Purkinje cell (primary cell): ENCODE data around the gene CD151. TPM values are rescaled to one million over a fixed set of nuclear protein-coding genes. Genes with fewer than 3 reads are reported as not detected.

Experiments used
- polyA plus RNA-seq: library from polyadenylated mRNA; unstranded; fragments of >200 nt; fragmentation: Nextera tagmentation; gene quantifications from 2 replicates; pipeline ENCODE4 v1.2.1, GENCODE V29; 2014

CD151 gene
- 6.6 and 8.6 TPM in 2 replicates for polyA plus RNA-seq

GRCh38 chr11:832529-833113, at the start of gene CD151:
TSS of gene CD151 (plus strand) at chr11:832952. CDS start at chr11:836070, 3,118 bp downstream.

GRCh38 chr11:789943-790342, 42.8 kb upstream of the CD151 start, which contains the start of gene CEND1:
TSS of gene CEND1 (minus strand) at chr11:790090. CDS start at chr11:788576, 1,514 bp downstream.

DNA sequence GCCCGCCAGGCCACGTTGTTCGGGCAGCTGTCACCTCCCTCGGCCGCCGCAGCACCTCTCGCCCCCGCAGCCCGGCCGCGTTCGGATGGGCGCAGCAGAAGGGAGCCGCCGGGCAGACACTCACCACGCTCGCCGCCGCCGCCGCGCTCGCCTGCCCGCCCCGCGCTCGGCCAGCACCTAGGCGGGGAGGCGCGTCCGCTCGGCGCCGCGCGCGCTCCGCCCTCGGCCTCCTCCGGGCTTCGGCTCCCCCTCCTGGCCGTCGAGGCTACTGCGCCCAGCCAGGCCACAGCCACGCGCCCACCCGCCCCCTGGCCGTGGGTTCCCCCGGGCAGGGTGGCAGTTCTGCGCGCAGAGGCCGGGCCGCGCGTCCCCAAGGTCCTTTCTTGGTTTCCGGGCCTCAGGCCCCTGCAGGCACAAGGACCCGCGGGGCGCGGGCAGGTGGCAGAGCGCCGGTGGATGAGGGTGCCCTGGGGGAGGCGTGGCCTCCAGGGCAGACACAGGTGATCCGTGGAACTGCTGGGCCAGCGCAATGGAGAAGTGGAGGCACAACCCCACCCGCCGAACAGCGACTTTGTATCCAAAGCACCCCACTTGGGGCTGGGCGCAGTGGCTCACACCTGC, 34.5 kb upstream of the CD151 start, which contains the start of gene SLC25A22:
SLC25A22 (minus strand) TSS at position 189 of the 621 bp plus-strand sequence. CDS start 3,275 bp downstream, outside the sequence.

GRCh38 chr11:809287-810039, 23.3 kb upstream of the CD151 start, which contains the start of gene RPLP2:
TSS of gene RPLP2 (plus strand) at chr11:809967. CDS start at chr11:810235, 268 bp downstream.

DNA sequence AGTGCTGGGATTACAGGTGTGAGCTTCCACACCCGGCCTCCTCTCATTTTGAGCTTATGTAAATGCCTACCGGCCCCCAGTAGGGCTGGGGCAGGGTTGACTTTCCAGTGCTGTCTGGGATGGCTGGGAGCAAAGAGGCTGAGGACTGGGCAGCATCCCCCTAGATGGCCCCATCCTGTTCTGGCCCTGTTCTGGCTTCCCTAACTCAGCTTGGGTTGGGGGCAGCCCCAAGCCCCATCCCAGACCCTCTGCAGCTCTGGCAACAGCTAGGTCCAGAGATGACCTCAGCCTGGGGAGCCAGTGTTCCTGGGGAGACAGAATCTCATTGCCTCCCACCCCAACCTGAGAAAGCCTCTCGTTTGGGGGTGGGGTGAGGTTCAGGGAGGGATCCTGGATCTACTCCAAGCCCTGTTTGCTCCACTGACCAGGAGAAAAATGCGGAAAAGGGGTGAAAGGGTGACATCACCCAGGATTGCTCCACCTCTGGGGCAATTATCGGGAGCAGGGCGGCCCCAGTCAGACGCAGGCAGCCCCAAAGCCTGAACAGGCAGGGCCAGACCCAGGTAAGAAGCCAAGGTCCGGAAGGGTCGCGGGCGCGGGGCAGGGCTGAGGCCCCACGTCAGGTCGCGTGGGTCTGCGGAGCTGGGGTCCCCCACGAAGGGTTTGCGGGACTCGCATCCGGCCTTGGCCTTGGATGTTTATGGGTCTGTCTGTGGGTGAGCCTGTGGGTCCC, 14.2 kb upstream of the CD151 start, which contains the start of gene PNPLA2:
PNPLA2 (plus strand) TSS at position 519 of the 733 bp plus-strand sequence. CDS start 805 bp downstream, outside the sequence.

DNA sequence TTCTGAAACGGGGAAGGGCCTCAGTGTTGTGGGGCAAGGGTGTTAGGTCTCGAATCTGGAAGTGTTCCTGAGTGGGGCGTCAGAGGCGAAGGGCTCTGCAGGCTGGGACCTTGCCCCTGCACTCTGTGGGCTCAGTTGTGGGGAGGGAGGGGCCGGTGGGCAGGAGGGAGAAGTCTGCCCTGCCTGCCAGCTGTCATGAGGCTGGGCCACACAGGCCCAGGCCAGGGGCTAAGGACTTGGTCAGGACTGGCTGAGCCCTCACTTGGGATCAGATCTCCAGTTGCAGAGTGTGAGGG, 4.9 kb upstream of the CD151 start, which contains the start of gene CRACR2B:
CRACR2B (plus strand) TSS at position 23 of the 296 bp plus-strand sequence. CDS start 689 bp downstream, outside the sequence.

GRCh38 chr11:842370-843002, 9.7 kb downstream of the CD151 start, which contains the start of the genes POLR2L and TSPAN4:
TSS of gene POLR2L (minus strand) at chr11:842529. CDS start at chr11:842508, 21 bp downstream.
TSS of gene TSPAN4 (plus strand) at chr11:842852. CDS start at chr11:850305, 7,453 bp downstream.

Other genes starting within 250 kb of the CD151 start
- gene IRF7, start 217.0 kb upstream of the CD151 start, polyA plus RNA-seq = not detected in 2 replicates
- gene CDHR5, start 208.0 kb upstream of the CD151 start, polyA plus RNA-seq = not detected in 2 replicates
- gene SCT, start 205.8 kb upstream of the CD151 start, polyA plus RNA-seq = not detected in 2 replicates
- not detected in 2 replicates for gene DRD4, start 195.7 kb upstream of the CD151 start, polyA plus RNA-seq
- 10.8 and 19.0 TPM in 2 replicates for gene DEAF1, start 137.7 kb upstream of the CD151 start, polyA plus RNA-seq
- 31.2 and 39.5 TPM in 2 replicates for gene TMEM80, start 137.1 kb upstream of the CD151 start, polyA plus RNA-seq
- gene EPS8L2, start 126.7 kb upstream of the CD151 start, polyA plus RNA-seq = 73.8 and 170 TPM in 2 replicates
- 40.4 and 72.7 TPM in 2 replicates for gene TALDO1, start 85.5 kb upstream of the CD151 start, polyA plus RNA-seq
- gene GATD1, start 55.5 kb upstream of the CD151 start, polyA plus RNA-seq = 1.9 and 5.7 TPM in 2 replicates
- gene CEND1, start 42.9 kb upstream of the CD151 start, polyA plus RNA-seq = 14.7 and 20.2 TPM in 2 replicates
- 4.6 and 6.6 TPM in 2 replicates for gene SLC25A22, start 34.7 kb upstream of the CD151 start, polyA plus RNA-seq
- gene PIDD1, start 27.7 kb upstream of the CD151 start, polyA plus RNA-seq = 0.95 and 0.99 TPM in 2 replicates
- gene RPLP2, start 23.0 kb upstream of the CD151 start, polyA plus RNA-seq = 295 and 369 TPM in 2 replicates
- 0.77 and 3.1 TPM in 2 replicates for gene PNPLA2, start 14.0 kb upstream of the CD151 start, polyA plus RNA-seq
- not detected in 2 replicates for gene CRACR2B, start 5.0 kb upstream of the CD151 start, polyA plus RNA-seq
- gene POLR2L, start 9.6 kb downstream of the CD151 start, polyA plus RNA-seq = 181 and 206 TPM in 2 replicates
- not detected in 2 replicates for gene TSPAN4, start 9.9 kb downstream of the CD151 start, polyA plus RNA-seq
- 25.8 and 47.8 TPM in 2 replicates for gene CHID1, start 77.9 kb downstream of the CD151 start, polyA plus RNA-seq
- gene AP2A2, start 92.9 kb downstream of the CD151 start, polyA plus RNA-seq = 32.3 and 35.2 TPM in 2 replicates
- not detected in 2 replicates for gene MUC6, start 203.8 kb downstream of the CD151 start, polyA plus RNA-seq
- not detected in 2 replicates for gene MUC2, start 241.9 kb downstream of the CD151 start, polyA plus RNA-seq